ENCODE data around the gene PBX3. TPM values are rescaled to one million over a fixed set of nuclear protein-coding genes. Genes with fewer than 3 reads are reported as not detected.

Gene PBX3
- total RNA-seq, 1 donor from 2014 or later, result 37.6 TPM

DNA sequence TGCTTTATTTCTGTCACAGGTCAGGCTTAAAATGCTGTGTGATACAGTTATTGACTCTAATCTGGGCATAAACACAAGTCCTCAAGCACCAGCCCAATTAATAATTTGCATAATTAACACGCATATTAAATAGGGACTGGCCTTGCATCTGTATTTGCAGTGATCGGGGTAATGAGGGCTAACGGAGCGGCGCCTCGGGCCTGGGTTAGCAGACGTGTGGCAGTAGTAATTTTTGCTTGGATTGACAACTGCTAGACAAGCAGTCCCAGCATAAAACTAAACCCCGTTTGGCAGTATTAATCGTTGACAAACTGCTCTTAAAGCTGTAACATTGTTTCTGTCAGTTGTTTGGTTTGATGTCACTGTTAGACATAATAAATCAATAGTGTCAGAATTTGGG lies 109.2 kb downstream of the PBX3 start:
- H3K4me1 Mint-ChIP-seq (ENCODE audit: unreplicated experiment), result peaks cover 2% of the 10 kb centered on the region
- H3K4me3 Mint-ChIP-seq (ENCODE audit: unreplicated experiment), result no peak overlapping the region
- H3K27ac Mint-ChIP-seq (ENCODE audit: unreplicated experiment), result peak overlapping the region; percentile 52
- no peaks in the 10 kb centered on the region for H3K36me3 Mint-ChIP-seq (ENCODE audit: low read depth, unreplicated experiment)
- TF ChIP-seq, protein P1, sequence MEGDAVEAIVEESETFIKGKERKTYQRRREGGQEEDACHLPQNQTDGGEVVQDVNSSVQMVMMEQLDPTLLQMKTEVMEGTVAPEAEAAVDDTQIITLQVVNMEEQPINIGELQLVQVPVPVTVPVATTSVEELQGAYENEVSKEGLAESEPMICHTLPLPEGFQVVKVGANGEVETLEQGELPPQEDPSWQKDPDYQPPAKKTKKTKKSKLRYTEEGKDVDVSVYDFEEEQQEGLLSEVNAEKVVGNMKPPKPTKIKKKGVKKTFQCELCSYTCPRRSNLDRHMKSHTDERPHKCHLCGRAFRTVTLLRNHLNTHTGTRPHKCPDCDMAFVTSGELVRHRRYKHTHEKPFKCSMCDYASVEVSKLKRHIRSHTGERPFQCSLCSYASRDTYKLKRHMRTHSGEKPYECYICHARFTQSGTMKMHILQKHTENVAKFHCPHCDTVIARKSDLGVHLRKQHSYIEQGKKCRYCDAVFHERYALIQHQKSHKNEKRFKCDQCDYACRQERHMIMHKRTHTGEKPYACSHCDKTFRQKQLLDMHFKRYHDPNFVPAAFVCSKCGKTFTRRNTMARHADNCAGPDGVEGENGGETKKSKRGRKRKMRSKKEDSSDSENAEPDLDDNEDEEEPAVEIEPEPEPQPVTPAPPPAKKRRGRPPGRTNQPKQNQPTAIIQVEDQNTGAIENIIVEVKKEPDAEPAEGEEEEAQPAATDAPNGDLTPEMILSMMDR (IDR thresholded peaks at IDR 0.05; ENCODE audit: unreplicated experiment), result no peak
- no peaks in the 10 kb centered on the region for H3K27me3 Mint-ChIP-seq (ENCODE audit: unreplicated experiment)
- DNase-seq (ENCODE audit: low spot score), result no peak
- H3K9me3 Mint-ChIP-seq (ENCODE audit: unreplicated experiment), result no peaks in the 10 kb centered on the region

GRCh38 chr9:125861405-125862058 lies 114.4 kb downstream of the PBX3 start:
- Mint-ChIP-seq H3K36me3 (ENCODE audit: low read depth, unreplicated experiment) (no peaks in the 10 kb centered on the region), H3K9me3 (ENCODE audit: unreplicated experiment) (no peaks in the 10 kb centered on the region)
- no peak for DNase-seq (ENCODE audit: low spot score)

DNA sequence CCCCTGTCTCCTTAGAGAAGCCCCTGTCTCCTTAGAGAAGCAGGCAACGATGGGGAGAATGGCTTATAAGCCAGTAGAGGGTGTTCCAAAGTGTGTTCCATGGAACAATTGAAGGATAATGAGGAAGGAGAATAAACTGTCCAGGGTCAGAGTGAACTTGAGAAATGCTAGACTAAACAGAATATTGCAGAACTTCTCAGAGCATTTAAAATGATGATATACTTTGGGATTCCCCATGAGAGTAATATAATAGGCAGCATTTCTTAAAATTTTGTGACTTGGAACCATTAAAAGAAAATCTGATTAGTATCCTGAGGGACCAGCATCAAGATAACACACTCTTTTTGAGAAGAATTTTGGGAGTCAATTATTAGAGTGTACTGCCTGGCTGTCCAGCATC lies 116.8 kb downstream of the PBX3 start:
- TF ChIP-seq, protein P1 (IDR thresholded peaks at IDR 0.05; ENCODE audit: unreplicated experiment), result no peak
- Mint-ChIP-seq H3K36me3 (ENCODE audit: low read depth, unreplicated experiment) (no peaks in the 10 kb centered on the region), H3K27ac (ENCODE audit: unreplicated experiment) (no peak overlapping the region), H3K9me3 (ENCODE audit: unreplicated experiment) (no peaks in the 10 kb centered on the region), H3K27me3 (ENCODE audit: unreplicated experiment) (no peaks in the 10 kb centered on the region), H3K4me3 (ENCODE audit: unreplicated experiment) (no peak overlapping the region), H3K4me1 (ENCODE audit: unreplicated experiment) (no peaks in the 10 kb centered on the region)
- no peak for DNase-seq (ENCODE audit: low spot score)

More at GRCh38 chr9:125861405-125862058, 114.4 kb downstream of the PBX3 start:
- Mint-ChIP-seq H3K27ac (ENCODE audit: unreplicated experiment) (no peak overlapping the region), H3K27me3 (ENCODE audit: unreplicated experiment) (no peaks in the 10 kb centered on the region), H3K4me3 (ENCODE audit: unreplicated experiment) (no peak overlapping the region), H3K4me1 (ENCODE audit: unreplicated experiment) (peaks cover 2% of the 10 kb centered on the region)
- TF ChIP-seq, protein P1 (IDR thresholded peaks at IDR 0.05; ENCODE audit: unreplicated experiment), result no peak

DNA sequence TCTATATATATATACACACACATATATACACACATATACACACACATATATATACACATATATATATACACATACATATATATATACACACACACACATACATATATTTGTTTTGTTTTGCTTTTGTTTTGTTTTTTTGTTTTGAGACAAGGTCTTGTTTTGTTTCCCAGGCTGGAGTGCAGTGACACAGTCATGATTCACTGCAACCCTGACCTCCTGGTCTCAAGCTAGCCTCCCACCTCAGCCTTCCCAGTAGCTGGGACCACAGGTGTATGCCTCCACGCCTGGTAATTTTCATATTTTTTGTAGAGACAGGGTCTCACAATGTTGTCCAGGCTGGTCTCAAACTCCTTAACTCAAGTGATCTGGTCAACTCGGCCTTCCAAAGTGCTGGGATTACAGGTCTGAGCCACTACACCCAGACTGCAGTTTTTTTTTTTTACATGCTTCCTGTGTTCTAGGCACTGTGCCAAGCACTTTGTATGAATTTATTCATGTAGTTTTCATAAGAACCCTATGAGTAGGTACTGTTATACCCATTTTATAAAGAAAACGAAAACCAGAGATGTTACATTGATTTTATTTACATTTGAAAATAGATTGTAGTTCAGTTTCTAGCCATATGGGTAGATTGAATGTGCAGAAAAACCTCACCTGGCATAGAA lies 120.7 kb downstream of the PBX3 start:
- Mint-ChIP-seq H3K27ac (ENCODE audit: unreplicated experiment) (no peak overlapping the region), H3K4me3 (ENCODE audit: unreplicated experiment) (no peak overlapping the region), H3K36me3 (ENCODE audit: low read depth, unreplicated experiment) (no peaks in the 10 kb centered on the region), H3K9me3 (ENCODE audit: unreplicated experiment) (no peaks in the 10 kb centered on the region), H3K4me1 (ENCODE audit: unreplicated experiment) (no peaks in the 10 kb centered on the region), H3K27me3 (ENCODE audit: unreplicated experiment) (no peaks in the 10 kb centered on the region)
- DNase-seq (ENCODE audit: low spot score), result no peak
- TF ChIP-seq, protein P1 (IDR thresholded peaks at IDR 0.05; ENCODE audit: unreplicated experiment), result no peak

GRCh38 chr9:125878164-125878631 lies 131.0 kb downstream of the PBX3 start:
- Mint-ChIP-seq H3K4me3 (ENCODE audit: unreplicated experiment) (no peak overlapping the region), H3K27ac (ENCODE audit: unreplicated experiment) (no peak overlapping the region), H3K27me3 (ENCODE audit: unreplicated experiment) (no peaks in the 10 kb centered on the region), H3K36me3 (ENCODE audit: low read depth, unreplicated experiment) (no peaks in the 10 kb centered on the region), H3K4me1 (ENCODE audit: unreplicated experiment) (no peaks in the 10 kb centered on the region), H3K9me3 (ENCODE audit: unreplicated experiment) (no peaks in the 10 kb centered on the region)
- TF ChIP-seq, protein P1 (IDR thresholded peaks at IDR 0.05; ENCODE audit: unreplicated experiment), result no peak
- no peak for DNase-seq (ENCODE audit: low spot score)

All from endothelial cell (in vitro differentiated cells).